Parathyroid adenoma (tissue), 2 donors: ENCODE results near the gene CACNA1C.

Experiments
- H2AFZ ChIP-seq: fragments of 300-600 bp; sonication (generic); one replicate; pipeline ENCODE4 v1.7.0; 2017; ENCODE audit warnings: antibody characterized with exemption, mild to moderate bottlenecking
- H3K27ac ChIP-seq: fragments of 300-600 bp; sonication (generic); one replicate; pipeline ENCODE4 v1.7.0; 2017
- H3K27me3 ChIP-seq: fragments of 300-600 bp; sonication (generic); one replicate; pipeline ENCODE4 v1.7.0; 2017; ENCODE audit warnings: low read length; ENCODE audit not compliant: control insufficient read depth, insufficient read depth
- H3K36me3 ChIP-seq: fragments of 300-600 bp; sonication (generic); one replicate; pipeline ENCODE4 v1.7.0; 2017; ENCODE audit warnings: low read length; ENCODE audit not compliant: control insufficient read depth, insufficient read depth
- H3K4me1 ChIP-seq: fragments of 300-600 bp; sonication (generic); one replicate; pipeline ENCODE4 v1.7.0; 2017; ENCODE audit warnings: control low read depth
- H3K4me2 ChIP-seq: fragments of 300-600 bp; sonication (generic); one replicate; pipeline ENCODE4 v1.7.0; 2017; ENCODE audit warnings: low read length
- H3K4me3 ChIP-seq: fragments of 300-600 bp; sonication (generic); one replicate; pipeline ENCODE4 v1.7.0; 2017; ENCODE audit warnings: low read depth, low read length
- H3K79me2 ChIP-seq: fragments of 300-600 bp; sonication (generic); one replicate; pipeline ENCODE4 v1.7.0; 2017; ENCODE audit warnings: control low read depth
- H3K9ac ChIP-seq: fragments of 300-600 bp; sonication (generic); one replicate; pipeline ENCODE4 v1.7.0; 2017; ENCODE audit warnings: mild to moderate bottlenecking
- H3K9me3 ChIP-seq: fragments of 300-600 bp; sonication (generic); one replicate; pipeline ENCODE4 v1.7.0; 2017; ENCODE audit warnings: low read length; ENCODE audit not compliant: control insufficient read depth
- CTCF ChIP-seq: fragments of 300-600 bp; sonication (generic); IDR thresholded peaks from one replicate; pipeline ENCODE4 v1.7.0; 2017; ENCODE audit warnings: antibody characterized with exemption, mild to moderate bottlenecking
- donor health status: primary hyperparathyroidism.

Gene CACNA1C

GRCh38 chr12:2298556-2299200 lies 245.9 kb downstream of the CACNA1C start:
- Histone ChIP-seq H3K4me2 (no peak overlapping the region), H2AFZ (no peak overlapping the region), H3K4me3 (no peak overlapping the region), H3K9ac (no peak overlapping the region), H3K27me3 (no peaks in the 10 kb centered on the region), H3K79me2 (no peaks in the 10 kb centered on the region), H3K36me3 (no peaks in the 10 kb centered on the region), H3K4me1 (no peaks in the 10 kb centered on the region), H3K9me3 (no peaks in the 10 kb centered on the region), H3K27ac (no peak overlapping the region)
- no peak for TF ChIP-seq CTCF

GRCh38 chr12:2299206-2299605 lies 246.4 kb downstream of the CACNA1C start:
- H3K9me3 ChIP-seq, result no peaks in the 10 kb centered on the region
- no peak overlapping the region for H3K27ac ChIP-seq
- H3K36me3 ChIP-seq, result no peaks in the 10 kb centered on the region
- no peak overlapping the region for H3K9ac ChIP-seq
- no peak for TF ChIP-seq CTCF
- H3K79me2 ChIP-seq, result no peaks in the 10 kb centered on the region
- H3K4me3 ChIP-seq, result no peak overlapping the region
- H3K4me2 ChIP-seq, result no peak overlapping the region
- H3K27me3 ChIP-seq, result no peaks in the 10 kb centered on the region
- H2AFZ ChIP-seq, result no peak overlapping the region
- no peaks in the 10 kb centered on the region for H3K4me1 ChIP-seq

GRCh38 chr12:2300168-2300567 lies 247.4 kb downstream of the CACNA1C start:
- H3K9ac ChIP-seq, result no peak overlapping the region
- H3K4me3 ChIP-seq, result no peak overlapping the region
- H3K27ac ChIP-seq, result no peak overlapping the region
- H3K9me3 ChIP-seq, result no peaks in the 10 kb centered on the region
- no peak for TF ChIP-seq CTCF
- H3K27me3 ChIP-seq, result no peaks in the 10 kb centered on the region
- no peak overlapping the region for H2AFZ ChIP-seq
- no peaks in the 10 kb centered on the region for H3K36me3 ChIP-seq
- H3K4me2 ChIP-seq, result no peak overlapping the region
- H3K4me1 ChIP-seq, result no peaks in the 10 kb centered on the region
- no peaks in the 10 kb centered on the region for H3K79me2 ChIP-seq

- no peak overlapping the region for H3K27ac ChIP-seq
- H3K4me1 ChIP-seq, result no peaks in the 10 kb centered on the region
- TF ChIP-seq CTCF, result no peak
- no peaks in the 10 kb centered on the region for H3K27me3 ChIP-seq
- no peak overlapping the region for H3K9ac ChIP-seq
- no peaks in the 10 kb centered on the region for H3K36me3 ChIP-seq
- no peak overlapping the region for H3K4me3 ChIP-seq
- H3K79me2 ChIP-seq, result no peaks in the 10 kb centered on the region
- no peaks in the 10 kb centered on the region for H3K9me3 ChIP-seq
- no peak overlapping the region for H3K4me2 ChIP-seq
- H2AFZ ChIP-seq, result no peak overlapping the region
These were observed 248.1 kb downstream of the CACNA1C start for GRCh38 chr12:2300886-2301285.
